ENCODE data around the gene ZNF566.
A peak's percentile ranks its signal among the peaks of the same experiment; 100 is the strongest.

The ZNF566 gene

DNA sequence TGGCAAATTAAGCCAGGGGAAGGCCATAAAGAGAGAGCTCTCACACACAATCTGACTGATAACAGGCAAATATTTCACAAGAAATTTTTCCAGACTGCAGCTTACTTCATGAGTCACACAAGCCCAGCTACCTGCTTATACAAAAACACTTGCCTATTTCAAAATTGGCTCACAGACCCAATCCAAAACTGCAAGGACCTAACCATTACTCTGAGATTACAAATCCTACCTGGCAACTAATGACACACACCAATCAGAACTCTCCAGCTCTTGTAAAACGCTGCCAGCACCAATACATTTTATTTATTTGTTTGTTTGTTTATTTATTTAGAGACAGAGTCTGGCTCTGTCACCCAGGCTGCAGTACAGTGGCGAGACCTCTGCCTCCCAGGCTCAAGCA lies 52.8 kb downstream of the ZNF566 start:
- peak; percentile 65 for DNase-seq

DNA sequence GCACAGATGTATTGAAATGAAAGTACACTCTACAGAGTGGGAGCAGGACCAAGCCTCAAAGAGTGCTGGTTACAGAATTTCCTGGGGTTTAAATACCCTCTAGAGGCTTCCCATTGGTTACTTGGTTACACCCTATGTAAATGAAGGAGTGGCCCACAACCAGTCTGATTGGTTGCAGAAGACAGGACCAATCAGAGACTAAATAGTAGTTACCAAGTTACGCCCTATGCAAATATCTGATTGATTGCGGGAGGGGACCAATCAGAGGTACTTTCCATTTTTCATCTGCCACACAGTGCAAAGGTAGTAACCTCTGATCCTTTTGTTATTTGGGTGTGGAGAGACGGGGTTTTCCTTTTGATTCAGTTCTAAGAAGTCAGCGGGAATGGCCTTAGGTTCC lies 65.4 kb downstream of the ZNF566 start:
- peak; percentile 29 for DNase-seq

DNA sequence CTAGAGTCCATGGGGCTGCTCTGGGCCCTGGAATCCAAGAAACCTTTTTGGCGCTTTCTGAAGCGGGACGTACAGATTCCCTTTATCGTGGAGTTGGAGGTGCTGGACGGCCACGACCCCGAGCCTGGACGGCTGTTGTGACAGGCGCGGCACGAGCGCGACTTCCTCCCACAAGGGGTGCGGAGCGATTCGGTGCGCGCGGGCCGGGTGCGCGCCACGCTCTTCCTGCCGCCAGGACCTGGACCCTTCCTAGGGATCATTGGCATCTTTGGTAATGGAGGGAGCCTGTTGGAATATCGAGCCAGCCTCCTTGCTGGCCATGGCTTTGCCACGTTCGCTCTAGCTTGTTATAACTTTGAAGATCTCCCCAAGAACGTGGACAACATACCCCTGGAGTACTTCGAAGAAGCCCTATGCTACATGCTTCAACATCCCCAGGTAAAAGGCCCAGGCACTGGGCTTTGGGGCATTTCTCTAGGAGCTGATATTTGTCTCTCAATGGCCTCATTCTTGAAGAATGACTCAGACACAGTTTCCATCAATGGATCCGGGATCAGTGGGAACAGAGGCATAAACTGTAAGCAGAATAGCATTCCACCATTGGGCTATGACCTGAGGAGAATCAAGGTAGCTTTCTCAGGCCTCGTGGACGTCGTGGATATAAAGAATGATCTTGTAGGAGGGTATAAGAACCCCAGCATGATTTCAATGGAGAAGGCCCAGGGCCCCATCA lies 67.4 kb downstream of the ZNF566 start:
- DNase-seq: peak; percentile 60

DNA sequence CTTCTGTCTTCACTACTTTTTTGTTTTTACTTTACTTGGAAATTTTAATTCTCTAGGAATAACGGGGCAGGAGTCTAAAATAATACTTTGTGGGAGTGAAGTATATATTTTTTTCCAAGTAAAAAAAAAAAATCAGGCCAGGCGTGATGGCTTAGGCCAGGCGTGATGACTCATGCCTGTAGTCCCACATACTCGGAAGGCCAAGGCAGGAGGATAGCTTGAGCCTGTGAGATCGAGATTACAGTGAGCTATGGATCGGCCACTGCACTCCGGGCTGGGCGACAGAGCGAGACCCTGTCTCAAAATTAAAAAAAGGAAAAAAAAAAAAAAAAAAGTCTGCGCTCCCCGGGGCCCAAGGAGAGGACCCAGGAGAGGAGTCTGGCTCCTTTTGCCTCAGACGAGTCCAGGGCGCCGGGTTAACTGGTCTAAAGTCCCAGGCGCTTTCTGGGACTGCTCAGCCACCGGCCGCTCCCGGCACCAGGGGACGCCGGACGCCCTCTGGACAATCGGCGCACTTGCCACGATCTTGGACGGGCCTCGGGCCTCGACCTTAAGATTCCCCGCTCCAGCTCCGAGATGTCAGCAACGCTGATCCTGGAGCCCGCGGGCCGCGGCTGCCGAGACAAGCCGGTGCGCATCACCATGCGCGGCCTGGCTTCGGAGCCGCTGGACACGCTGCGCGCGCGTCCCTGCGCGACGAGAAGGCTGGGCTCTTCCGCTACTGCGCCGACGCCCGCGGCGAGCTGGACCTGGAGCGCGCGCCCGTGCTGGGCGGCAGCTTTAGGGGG lies 68.2 kb downstream of the ZNF566 start:
- DNase-seq: peak; percentile 75

DNA sequence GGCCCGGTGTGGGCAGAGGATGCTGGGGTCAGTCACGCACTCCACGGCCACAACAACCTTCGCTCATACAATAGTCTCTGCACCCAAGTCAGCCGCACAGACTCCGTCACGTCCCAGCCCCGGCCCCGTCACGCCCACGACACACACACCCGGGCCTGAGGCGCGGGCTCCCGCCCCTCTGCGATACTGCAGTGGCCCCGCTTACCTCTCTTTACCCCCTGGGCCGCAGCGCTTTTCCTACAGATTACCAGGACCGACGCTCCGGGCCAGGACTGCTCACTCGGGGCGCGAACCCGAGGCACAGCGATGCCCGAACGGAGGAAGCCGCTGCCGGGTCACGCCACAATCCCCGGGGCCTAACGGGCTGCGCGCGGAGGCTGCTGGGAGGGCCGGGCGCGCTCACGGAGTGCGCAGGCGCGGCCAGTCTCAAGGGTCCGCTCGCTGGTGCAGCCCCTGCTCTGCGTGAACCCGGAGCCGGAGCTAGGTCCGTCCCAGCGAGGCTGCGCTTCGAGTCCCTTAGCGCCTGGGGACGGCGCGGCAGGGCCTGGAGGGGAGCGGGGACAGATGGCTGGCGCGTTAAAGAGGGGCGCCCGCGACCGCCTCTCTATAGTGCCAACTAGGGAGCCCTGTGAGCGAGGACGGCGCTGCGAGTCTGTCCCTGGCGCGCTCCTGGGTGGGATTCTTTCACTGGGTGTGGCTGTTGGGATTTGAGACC lies 70.9 kb downstream of the ZNF566 start, which contains the start of gene ZFP82:
ZFP82 (minus strand) TSS at position 358 of the 715 bp plus-strand sequence. CDS start 8,855 bp downstream, outside the sequence.
- DNase-seq: peak; percentile 97

DNA sequence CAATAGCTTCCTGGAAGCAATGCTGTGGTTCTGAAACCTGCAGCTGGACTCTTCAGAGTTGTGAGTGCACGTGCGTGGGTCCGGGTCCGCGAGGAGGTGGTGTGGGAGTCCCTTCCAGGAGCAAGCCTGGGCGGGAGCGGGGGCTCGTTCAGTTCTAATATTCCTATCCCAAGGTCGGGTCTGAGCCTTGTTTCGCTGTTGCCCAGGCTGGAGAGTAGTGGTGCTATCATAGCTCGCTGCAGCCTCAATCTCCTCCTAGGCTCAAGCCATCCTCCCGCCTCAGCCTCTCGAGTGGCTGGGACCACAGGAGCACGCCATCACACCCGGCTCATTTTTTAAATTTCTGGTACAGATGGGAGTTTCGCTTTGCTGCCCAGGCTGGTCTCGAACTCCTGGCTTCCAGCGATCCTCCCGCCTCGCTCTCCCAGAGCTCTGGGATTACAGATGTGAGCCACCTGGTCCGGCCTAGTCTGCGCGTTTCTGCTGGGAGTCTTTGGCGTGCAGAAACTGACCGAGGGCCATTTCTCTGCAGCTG lies 71.5 kb downstream of the ZNF566 start:
- DNase-seq: no peak

DNA sequence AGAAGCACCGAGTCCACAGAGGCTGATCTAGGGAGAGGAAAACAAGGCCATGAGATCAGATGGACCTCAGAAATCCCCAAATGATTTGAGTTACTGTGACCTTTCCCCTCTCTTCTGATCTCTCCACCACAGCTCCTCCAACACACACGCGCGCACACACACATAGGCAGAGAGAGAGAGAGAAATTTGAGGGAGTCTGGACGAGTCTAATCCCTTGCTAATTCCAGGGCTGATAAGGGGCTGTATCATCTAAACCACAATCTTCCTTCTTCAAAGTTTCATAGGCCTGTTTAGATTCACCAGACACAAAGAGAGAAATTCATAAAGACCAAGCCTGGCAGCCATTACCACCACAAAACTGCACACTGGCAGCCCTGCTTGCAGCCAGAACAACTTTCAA lies 79.5 kb downstream of the ZNF566 start:
- DNase-seq: no peak

DNA sequence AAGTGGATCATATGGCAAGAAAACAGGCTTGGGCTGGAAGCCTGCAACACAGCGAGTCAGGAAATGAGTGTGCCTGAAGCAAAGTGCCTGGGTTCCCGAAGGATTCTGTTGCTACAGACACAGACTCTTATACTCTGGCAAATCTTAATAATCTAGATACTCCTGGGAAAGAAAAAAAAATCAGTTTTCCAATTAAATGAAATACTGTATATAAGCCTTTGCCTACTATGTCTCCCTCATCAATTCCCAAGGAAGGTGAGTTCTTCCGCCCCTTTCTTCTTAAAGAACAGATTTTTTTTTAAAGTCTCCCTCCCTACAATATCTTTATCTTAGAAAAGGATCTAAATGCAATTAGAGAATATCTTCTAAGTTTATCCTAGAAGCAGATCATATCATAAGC lies 81.3 kb downstream of the ZNF566 start:
- DNase-seq: no peak

DNA sequence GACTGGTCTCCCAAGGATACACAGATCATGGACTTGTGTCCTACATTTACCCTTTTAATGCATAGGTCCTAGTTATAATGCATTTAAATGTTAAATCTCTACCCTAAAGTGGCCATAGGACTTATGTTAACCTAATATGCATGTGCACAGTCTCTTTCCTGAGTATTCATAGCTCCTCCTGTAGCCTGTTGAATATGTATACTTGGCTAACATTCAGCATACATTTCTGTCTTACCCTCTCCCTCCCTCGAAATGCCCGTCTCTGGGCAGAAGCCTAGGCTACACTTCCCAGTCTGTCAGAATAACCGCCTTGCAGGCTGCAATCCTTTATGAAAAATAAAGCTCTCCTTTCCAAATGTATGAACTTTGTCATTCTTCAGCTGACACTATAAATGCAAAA lies 84.9 kb downstream of the ZNF566 start:
- DNase-seq: no peak

DNA sequence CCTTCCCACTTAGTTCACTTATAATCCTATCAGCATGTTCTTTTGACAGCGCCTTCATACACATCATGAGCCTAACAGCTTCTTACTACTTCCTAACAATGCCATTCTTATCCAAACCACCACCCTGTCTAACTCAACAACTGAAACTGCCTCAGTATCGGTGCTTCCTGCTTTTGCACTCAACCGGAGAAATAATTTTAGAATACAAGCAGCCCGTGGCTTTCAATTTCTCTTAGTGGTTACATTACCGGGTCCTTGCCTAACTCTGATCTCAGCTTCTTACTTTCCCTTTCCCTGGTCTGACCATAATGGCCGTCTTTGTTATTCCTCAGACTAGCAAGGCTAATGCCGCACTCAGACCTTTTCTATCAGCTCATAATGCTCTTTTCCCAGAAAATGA lies 87.9 kb downstream of the ZNF566 start:
- no peak for DNase-seq

DNA sequence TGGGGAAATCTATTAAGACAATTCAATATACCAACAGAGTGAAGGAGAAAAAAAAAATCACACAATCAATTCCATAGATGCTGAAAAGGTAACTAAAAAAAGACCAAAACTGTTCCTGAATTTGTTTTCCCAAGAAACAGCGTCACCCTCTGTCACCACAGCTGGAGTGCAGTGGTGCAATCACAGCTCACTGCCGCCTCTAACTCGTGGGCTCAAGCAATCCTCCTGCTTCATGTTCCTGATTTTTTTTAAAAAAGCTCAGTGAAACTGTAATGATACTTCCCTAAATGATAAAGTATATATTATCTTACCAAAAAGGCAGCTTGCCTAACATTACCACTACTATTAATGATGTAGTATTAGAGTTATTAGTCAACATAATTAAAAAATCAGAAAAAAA lies 90.8 kb downstream of the ZNF566 start:
- no peak for DNase-seq
